ENCODE measurements around the gene RALGAPB.
A peak's percentile ranks its signal among the peaks of the same experiment; 100 is the strongest.
"Not testable (repeated sequence)": the region's sequence is repeated elsewhere in the genome, so short reads cannot be mapped to it uniquely, and the experiment has no call there.

Gene RALGAPB

DNA sequence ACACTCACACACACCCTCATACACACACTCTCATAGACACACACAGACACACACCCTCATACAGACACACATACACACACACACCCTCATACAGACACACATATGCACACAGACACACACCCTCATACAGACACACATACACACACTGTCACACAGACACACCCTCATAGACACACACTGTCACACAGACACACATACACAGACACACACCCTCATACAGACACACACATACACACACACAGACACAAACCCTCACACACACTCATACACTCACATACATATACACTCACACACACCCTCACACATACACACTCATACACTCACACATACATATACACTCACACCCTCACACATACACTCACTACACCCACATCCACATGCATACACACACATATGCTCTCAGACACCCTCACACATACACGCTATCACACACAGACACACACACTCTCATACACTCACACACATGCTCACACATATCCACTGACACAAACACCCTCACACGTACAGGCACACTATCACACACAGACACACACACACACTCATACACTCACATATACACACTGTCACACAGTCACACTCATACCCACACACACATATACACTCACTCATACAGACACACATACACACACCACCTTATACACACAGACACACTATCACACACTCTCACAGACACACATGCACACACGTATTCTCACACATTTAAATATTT lies 117.5 kb downstream of the RALGAPB start:
- no peak for DNase-seq

GRCh38 chr20:38590676-38591473 lies 118.2 kb downstream of the RALGAPB start:
- no peak for DNase-seq

- no peak for DNase-seq
Measured at GRCh38 chr20:38591474-38592410, 119.1 kb downstream of the RALGAPB start.

DNA sequence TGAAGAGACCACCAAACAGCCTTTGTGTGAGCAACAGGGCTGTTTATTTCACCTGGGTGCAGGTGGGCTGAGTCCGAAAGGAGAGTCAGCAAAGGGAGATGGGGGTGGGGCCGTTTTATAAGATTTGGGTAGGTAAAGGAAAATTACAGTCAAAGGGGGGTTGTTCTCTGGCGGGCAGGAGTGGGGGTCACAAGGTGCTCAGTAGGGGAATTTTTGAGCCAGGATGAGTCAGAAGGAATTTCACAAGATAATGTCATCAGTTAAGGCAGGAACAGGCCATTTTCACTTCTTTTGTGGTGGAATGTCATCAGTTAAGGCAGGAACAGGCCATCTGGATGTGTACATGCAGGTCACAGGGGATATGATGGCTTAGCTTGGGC lies 119.8 kb downstream of the RALGAPB start:
- DNase-seq: not testable (repeated sequence)

DNA sequence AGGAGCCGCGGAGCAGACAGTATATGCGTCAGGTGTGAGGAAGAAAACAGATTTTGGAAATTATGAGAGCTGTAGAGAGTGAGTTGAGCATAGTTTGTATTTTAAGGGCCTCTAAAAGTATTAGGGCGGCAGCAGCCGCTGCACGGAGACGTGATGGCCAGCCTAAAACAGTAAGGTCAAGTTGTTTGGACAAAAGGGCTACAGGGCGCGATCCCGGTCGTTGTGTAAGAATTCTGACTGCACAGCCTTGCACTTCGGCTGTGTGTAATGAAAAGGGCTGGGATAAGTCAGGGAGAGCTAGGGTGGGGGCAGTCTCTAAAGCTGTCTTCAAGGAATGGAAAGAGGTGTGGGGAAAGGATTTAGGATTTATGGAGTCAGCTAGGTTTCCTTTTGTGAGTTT lies 121.6 kb downstream of the RALGAPB start:
- not testable (repeated sequence) for DNase-seq

- not testable (repeated sequence) for DNase-seq
Measured at GRCh38 chr20:38595886-38596285, 123.2 kb downstream of the RALGAPB start.

GRCh38 chr20:38599410-38599882 lies 126.8 kb downstream of the RALGAPB start:
- DNase-seq: no peak

- no peak for DNase-seq
Measured at GRCh38 chr20:38600057-38600456, 127.4 kb downstream of the RALGAPB start.

DNA sequence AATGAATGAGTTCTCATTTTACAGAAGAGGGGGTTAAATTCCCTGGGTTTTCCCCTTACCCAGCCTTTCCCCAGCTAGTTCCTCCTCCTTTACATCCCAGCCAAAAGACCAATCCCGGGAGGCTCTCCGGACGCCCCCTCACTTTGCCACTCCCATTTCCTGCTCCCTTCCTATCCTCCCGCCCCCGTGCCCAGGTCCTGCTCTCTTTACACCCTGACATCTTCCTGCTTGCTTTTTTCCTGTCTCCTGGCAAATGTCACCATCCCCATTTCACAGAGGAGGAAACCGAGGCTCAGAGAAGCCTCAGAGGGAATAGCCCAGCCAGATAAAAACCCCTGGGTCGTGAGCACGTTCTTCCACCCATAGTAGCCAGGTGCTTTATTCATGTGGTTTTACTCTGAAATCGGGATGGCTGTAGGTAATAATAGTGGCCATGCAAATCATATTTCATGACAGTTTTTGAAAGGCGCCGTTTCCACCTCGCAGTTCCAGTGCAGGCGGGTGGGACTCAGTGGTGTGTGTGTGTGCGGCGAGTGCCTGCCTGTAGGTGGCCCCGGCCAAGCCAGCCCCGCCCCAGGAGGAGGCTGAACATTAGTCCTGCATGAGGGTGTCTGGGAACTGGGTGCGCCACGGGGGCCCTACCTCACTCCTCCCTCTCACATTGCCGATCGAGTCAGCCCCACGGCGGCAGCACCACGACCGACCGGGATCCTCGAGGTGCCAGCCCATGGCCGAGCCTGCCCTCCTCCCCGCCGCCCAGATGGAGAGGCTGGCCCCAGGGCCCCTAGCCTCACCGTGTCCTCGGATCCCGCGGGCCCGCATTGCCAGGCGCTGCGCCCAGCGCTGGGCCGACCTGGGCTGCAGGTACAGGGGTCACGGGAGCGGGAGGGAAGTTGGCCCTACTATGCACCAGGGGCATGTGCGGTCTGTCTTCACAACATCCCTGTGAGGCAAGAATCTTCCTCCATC lies 128.9 kb downstream of the RALGAPB start, which contains the start of gene ARHGAP40:
TSS of gene ARHGAP40 (plus strand) at position 594 of the 969 bp plus-strand sequence.
- DNase-seq: peak; percentile 3

- no peak for DNase-seq
Measured at GRCh38 chr20:38602185-38602581, 129.5 kb downstream of the RALGAPB start.

DNA sequence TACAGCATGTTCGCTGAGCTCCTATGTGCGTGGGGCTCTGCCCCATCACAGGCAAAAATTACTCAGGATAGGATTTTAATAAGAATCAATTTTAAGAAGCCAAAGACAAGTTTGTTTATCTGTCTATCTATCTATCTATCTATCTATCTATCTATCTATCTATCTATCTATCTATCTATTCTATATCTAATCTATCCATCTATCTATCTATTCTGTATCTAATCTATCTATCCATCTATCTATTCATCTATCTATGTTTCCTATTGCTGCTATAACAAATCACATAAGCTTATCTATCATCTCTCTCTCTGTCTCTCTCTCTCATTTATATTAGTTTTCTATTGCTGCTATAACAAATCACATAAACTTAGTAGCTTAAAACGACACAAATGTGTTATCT lies 130.6 kb downstream of the RALGAPB start:
- DNase-seq: no peak

GRCh38 chr20:38604873-38605303 lies 132.2 kb downstream of the RALGAPB start:
- DNase-seq: no peak

- no peak for DNase-seq
Measured at GRCh38 chr20:38607351-38607750, 134.7 kb downstream of the RALGAPB start.

- no peak for DNase-seq
Measured at GRCh38 chr20:38608188-38608587, 135.5 kb downstream of the RALGAPB start.

DNA sequence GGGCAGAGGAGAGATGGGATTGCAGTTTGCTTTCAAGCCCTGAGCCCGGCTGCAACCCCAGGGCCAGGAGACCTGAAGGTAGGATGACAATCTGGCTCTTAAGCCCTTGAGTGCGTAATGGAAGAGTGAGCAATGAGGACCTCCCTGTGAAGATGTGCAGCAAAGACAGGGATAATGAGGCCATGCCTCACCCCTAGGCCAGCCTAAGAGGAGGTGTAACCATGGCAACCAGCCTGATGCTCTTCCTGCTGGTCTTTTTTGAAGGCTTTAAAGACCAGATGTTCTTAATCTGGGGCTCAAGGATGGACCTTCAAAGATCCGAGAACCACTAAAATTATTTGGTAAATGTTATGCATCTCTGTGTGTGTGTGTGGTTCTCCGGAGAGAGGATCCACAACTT lies 137.2 kb downstream of the RALGAPB start:
- no peak for DNase-seq

DNA sequence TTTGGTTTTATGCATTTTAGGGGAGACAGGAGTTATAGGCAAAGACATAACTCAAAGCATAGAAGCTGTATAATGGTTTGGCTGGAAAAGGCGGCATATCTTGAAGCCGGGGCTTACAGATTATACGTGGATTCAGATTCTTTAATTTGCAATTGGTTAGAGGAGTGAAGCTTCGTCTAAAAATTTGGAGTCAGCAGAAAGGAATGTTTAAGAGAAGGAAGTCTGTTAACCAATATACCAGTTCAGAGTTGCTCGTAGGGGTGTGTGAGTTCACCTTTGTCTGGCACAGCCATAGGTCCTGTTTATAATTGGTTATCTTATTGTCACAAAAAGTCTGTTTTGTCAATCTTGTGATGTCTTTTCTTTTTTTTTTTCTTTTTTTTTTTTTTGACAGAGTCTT lies 137.9 kb downstream of the RALGAPB start:
- DNase-seq: no peak

GRCh38 chr20:38612751-38613515 lies 140.3 kb downstream of the RALGAPB start:
- no peak for DNase-seq

- no peak for DNase-seq
Measured at GRCh38 chr20:38615283-38615682, 142.6 kb downstream of the RALGAPB start.

GRCh38 chr20:38616457-38616856 lies 143.8 kb downstream of the RALGAPB start:
- no peak for DNase-seq

- DNase-seq: no peak
Measured at GRCh38 chr20:38617011-38617829, 144.6 kb downstream of the RALGAPB start.
